Measurements from ENCODE around the gene C14orf132.

The C14orf132 gene

DNA sequence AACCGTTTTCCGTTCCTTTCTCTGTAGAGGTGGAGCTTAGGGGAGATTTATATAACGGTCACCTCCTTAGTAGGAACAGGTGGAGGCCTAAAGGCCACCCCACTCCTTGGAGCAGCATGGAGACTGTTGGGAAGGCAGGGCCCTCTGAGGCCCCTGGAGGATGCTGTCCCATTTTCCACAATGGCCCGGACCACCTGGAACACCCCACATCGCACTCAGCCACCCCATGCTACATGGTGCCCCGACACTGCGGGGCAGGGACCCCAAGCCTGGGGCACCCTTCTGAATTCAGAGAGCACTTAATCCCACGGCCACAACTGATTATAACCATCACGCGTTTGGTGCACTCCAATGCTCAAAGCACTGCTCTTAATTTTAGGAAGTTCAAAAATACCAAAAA lies 41.4 kb downstream of the C14orf132 start:
- Mint-ChIP-seq H3K9me3 (no peaks in the 10 kb centered on the region), H3K4me3 (no peak overlapping the region), H3K27me3 (ENCODE audit: low read depth) (no peaks in the 10 kb centered on the region), H3K36me3 (ENCODE audit: low read depth) (peaks cover 4% of the 10 kb centered on the region), H3K27ac (no peak overlapping the region), H3K4me1 (peaks cover 8% of the 10 kb centered on the region)
- no peak for TF ChIP-seq CTCF (IDR thresholded peaks at IDR 0.05; ENCODE audit: unreplicated experiment in 3 of 3)

DNA sequence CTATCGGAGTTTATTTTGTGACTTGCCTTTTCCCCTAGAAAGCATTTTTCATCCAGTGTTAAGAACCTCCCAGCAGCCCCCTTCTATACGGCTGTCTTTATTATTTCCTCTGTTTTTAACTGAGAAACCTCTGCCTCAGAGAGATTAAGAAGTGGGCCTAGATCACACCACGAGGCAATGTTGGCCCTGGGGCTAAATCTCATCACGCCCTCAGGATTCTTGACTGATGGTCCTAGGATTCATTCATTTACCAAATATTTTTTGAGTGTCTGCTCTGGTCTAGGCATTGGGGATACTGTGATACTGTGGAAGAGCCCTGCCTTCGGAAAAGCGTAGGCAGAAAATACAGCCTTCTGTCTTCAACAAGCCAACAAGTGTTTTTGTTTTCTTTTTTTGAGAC lies 42.1 kb downstream of the C14orf132 start:
- no peaks in the 10 kb centered on the region for H3K27me3 Mint-ChIP-seq (ENCODE audit: low read depth)
- H3K36me3 Mint-ChIP-seq (ENCODE audit: low read depth), result peaks cover 4% of the 10 kb centered on the region
- H3K4me1 Mint-ChIP-seq, result peaks cover 8% of the 10 kb centered on the region
- H3K4me3 Mint-ChIP-seq, result no peak overlapping the region
- H3K9me3 Mint-ChIP-seq, result no peaks in the 10 kb centered on the region
- no peak for TF ChIP-seq CTCF (IDR thresholded peaks at IDR 0.05; ENCODE audit: unreplicated experiment in 3 of 3)
- H3K27ac Mint-ChIP-seq, result no peak overlapping the region

- Mint-ChIP-seq H3K4me3 (no peak overlapping the region), H3K4me1 (peaks cover 8% of the 10 kb centered on the region), H3K9me3 (no peaks in the 10 kb centered on the region), H3K36me3 (ENCODE audit: low read depth) (peaks cover 8% of the 10 kb centered on the region), H3K27me3 (ENCODE audit: low read depth) (no peaks in the 10 kb centered on the region), H3K27ac (no peak overlapping the region)
- no peak for TF ChIP-seq CTCF (IDR thresholded peaks at IDR 0.05; ENCODE audit: unreplicated experiment in 3 of 3)
These were observed 42.7 kb downstream of the C14orf132 start for GRCh38 chr14:96081767-96082400.

- H3K36me3 Mint-ChIP-seq (ENCODE audit: low read depth), result peaks cover 15% of the 10 kb centered on the region
- no peak for TF ChIP-seq CTCF (IDR thresholded peaks at IDR 0.05; ENCODE audit: unreplicated experiment in 3 of 3)
- H3K4me3 Mint-ChIP-seq, result no peak overlapping the region
- H3K27ac Mint-ChIP-seq, result no peak overlapping the region
- peaks cover 8% of the 10 kb centered on the region for H3K4me1 Mint-ChIP-seq
- H3K27me3 Mint-ChIP-seq (ENCODE audit: low read depth), result no peaks in the 10 kb centered on the region
- H3K9me3 Mint-ChIP-seq, result no peaks in the 10 kb centered on the region
These were observed 43.5 kb downstream of the C14orf132 start for GRCh38 chr14:96082420-96083300.

- Mint-ChIP-seq H3K36me3 (ENCODE audit: low read depth) (peaks cover 15% of the 10 kb centered on the region), H3K9me3 (no peaks in the 10 kb centered on the region), H3K4me3 (no peak overlapping the region), H3K27ac (peak overlapping the region in 1 of 3 experiments; percentile 10), H3K4me1 (peaks cover 9% of the 10 kb centered on the region), H3K27me3 (ENCODE audit: low read depth) (peaks cover 2% of the 10 kb centered on the region)
- TF ChIP-seq CTCF (IDR thresholded peaks at IDR 0.05; ENCODE audit: unreplicated experiment in 3 of 3), result no peak
These were observed 44.6 kb downstream of the C14orf132 start for GRCh38 chr14:96083667-96084320.

Measured in nephron (organoid).